ENCODE results near the gene PRIM1.

- TF ChIP-seq POLR2A (IDR thresholded peaks at IDR 0.05) (no peak), CTCF (IDR thresholded peaks at IDR 0.05) (no peak)
Measured at GRCh38 chr12:56713345-56713744, 38.8 kb downstream of the PRIM1 start.

Measured in uterus (tissue), 2 donors.